ENCODE results near the gene FOXG1.

FOXG1 gene

DNA sequence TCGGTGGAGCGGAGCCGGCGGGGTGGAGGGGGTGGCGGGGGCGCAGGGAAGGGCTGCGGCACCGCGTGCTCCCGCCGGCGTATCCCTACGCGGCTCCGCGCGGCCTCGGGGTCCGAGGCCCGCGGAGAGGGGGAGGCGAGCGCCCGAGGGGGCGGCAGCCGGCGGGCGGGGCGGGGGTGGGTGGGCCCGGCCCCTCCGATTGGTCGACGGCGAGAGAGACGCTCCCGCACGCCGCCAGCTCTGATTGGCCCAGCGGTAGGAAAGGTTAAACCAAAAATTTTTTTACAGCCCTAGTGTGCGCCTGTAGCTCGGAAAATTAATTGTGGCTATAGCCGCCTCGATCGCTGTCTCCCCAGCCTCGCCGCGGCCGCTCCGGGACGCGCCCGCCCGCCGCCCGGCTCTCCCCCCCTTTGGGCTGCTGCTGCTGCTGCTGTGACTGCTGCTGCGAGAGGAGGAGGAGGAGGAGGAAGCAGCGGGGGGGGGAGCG lies at the start of gene FOXG1:
TSS of gene FOXG1 (plus strand) at position 319 of the 487 bp plus-strand sequence. CDS start 493 bp downstream, outside the sequence.
- DNase-seq (ENCODE audit: low spot score), result peak; percentile 89

- no peak for DNase-seq (ENCODE audit: low spot score)
Observed at GRCh38 chr14:28719130-28719529, 47.5 kb upstream of the FOXG1 start.

DNA sequence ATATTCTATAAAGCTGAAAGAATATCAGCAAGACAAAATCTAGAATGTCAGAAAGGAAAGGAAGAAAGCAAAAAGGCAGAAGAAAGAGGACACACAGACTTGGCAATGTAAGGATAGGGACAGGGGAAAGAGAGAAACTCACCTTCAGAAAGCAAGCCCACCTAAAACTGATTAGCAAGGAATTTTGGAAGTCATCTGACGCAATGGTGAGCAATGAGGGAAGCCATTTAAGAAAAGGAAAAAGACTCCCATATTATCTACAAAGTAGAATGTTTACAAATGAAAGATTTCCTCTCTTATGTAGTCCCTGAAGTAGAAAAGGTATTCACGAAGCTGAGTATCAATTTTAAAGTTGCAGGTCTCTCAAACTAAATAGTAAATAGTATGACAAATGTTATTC lies 35.2 kb upstream of the FOXG1 start:
- DNase-seq (ENCODE audit: low spot score), result no peak

DNA sequence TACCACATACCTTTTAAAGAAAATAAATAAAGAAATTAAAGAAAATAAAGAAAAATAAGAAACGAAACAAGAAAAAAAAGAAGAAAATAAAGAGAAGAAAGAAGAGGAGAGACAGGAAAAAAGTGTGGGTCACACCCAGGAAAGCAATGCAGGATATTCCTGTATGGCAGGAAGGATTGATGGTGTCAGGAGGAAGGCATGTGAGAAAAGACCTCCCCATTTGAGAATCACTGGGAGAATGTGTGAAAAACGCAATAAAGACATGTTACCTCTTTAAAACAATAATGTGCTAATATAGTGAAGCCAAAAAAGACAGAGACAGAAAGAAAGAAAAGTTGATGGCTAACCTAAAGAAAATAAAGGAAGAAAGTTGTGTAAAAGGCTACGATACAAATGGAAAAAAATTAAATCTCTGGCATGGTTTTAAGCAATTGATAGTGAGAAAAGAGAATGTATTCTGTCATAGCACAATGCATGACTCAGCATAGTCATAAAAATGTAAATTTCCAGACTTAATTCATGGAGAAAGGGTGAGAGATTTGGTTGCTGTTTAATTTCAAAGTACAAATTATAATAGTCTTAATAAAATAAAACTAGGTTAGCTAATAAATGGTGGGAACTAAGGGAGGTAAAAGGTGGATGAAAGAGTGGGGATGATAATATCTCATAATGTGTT lies 24.3 kb upstream of the FOXG1 start:
- DNase-seq (ENCODE audit: low spot score), result no peak

GRCh38 chr14:28744126-28744525 lies 22.5 kb upstream of the FOXG1 start:
- DNase-seq (ENCODE audit: low spot score), result no peak

- DNase-seq (ENCODE audit: low spot score), result no peak
Observed at GRCh38 chr14:28745176-28745575, 21.4 kb upstream of the FOXG1 start.

- DNase-seq (ENCODE audit: low spot score), result no peak
Observed at GRCh38 chr14:28746247-28746646, 20.3 kb upstream of the FOXG1 start.

DNA sequence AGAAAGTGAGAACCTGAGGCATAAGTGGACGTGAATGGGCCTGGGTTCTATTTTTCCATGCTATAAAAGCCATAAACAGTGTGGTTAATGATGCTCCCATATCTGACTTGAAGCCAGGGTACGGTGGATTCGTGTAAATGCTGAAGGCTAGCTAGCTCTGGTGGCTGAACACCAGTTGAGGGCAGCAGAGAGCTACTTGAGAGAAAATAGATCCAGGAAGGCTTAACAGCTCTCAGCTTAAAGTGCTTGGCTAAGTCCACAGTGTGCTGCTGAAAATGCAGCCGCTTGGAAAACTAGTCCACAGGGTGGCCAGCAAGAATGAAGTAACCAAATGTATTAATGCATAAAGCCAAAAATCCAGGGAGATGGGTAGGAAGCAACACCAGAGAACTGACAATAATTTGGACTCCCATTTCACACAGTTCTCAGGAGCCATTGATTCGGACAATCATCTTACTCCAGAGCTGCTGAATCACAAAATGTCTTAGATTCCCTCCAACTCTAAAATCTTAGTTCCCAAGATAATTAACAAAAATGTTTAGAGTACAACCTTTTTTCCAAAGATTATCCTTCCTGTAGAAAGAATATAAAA lies 15.0 kb upstream of the FOXG1 start:
- peak; percentile 73 for DNase-seq (ENCODE audit: low spot score)

GRCh38 chr14:28754209-28754985 lies 12.2 kb upstream of the FOXG1 start:
- peak; percentile 50 for DNase-seq (ENCODE audit: low spot score)

DNA sequence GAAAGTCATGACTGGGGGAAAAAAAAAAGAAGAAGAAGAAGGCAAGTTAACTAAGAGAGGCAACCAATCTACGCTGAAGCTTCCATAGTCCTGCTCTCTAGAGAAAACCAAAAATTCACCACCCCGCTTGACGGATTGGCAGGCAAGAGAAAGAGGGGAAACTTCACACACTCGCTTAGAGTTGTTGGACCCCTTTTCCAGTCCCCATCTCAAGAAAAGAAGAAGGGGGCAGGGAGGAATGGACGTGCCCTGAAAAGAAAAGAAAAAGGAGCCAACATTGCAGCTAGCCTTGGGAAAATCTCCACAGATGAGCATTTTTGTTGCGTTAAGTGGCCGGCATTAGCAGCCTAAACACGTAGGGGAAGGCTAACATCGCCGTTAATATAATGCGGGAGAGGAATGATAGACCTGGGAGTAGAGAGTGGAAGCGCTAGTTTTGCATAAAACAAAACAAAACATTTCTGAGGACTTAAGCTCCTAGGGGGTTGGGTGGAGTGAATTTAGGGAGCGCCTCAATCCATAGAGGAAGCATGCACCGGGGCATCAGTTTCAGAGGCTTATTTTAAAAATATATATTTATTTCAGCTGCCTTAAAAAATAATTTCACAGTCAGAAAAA lies 11.3 kb upstream of the FOXG1 start:
- DNase-seq (ENCODE audit: low spot score), result no peak

GRCh38 chr14:28755884-28756268 lies 10.7 kb upstream of the FOXG1 start:
- DNase-seq (ENCODE audit: low spot score), result no peak

GRCh38 chr14:28756269-28756883 lies 10.2 kb upstream of the FOXG1 start:
- DNase-seq (ENCODE audit: low spot score), result no peak

DNA sequence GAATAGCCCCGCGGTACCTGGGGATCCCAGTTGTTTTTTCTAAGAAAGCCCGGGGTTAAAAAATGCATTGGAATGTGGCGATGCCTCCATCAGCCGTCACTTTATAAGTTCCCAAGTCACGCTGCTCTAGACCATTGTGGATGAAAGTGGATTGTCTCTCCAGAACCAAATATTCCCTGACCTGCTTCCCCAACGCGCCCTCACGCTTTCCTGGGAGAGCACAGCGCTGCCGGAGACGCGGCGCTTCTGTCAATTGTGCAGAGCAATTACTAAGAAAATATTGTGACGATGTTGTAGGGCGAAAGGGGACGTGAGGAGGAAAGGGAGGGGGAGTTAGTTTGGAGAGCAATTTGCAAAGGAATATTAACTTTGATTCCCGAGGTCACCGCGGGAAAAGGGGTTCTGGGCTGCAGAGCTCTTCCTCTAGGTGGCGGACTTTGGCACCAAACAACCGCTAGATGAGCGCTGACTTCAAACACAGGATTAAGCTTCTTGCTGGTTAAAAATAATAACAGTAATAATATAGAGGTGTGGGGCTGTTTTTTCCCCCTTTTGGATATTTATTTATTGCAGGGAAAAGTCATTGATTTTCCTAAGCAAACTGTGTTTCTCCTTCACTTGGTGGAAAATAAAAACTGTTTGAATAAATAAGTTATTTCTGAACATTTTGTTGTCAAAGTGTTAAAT lies 9.6 kb upstream of the FOXG1 start:
- DNase-seq (ENCODE audit: low spot score), result peak; percentile 62

DNA sequence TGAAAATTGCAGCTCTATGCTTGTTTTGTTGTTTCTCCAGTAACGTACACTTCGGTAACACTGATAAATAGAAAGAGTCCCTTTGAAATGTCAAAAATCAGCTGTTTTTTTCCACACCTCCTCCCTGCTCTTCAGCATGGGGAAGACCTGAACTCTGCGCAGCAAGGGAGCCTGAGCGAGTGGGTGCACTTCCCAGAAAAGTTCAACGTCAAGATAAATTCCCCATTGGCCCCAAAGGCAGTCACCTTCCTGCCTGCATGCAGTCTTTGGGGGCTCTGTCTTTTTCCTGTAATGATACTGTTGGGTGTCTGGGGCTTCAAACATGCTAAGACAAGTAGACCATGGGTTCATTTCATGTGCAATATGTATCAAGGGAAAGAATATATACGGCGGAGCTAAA lies 8.8 kb upstream of the FOXG1 start:
- no peak for DNase-seq (ENCODE audit: low spot score)

GRCh38 chr14:28758253-28758884 lies 8.2 kb upstream of the FOXG1 start:
- no peak for DNase-seq (ENCODE audit: low spot score)

- no peak for DNase-seq (ENCODE audit: low spot score)
Observed at GRCh38 chr14:28758885-28759652, 7.5 kb upstream of the FOXG1 start.

DNA sequence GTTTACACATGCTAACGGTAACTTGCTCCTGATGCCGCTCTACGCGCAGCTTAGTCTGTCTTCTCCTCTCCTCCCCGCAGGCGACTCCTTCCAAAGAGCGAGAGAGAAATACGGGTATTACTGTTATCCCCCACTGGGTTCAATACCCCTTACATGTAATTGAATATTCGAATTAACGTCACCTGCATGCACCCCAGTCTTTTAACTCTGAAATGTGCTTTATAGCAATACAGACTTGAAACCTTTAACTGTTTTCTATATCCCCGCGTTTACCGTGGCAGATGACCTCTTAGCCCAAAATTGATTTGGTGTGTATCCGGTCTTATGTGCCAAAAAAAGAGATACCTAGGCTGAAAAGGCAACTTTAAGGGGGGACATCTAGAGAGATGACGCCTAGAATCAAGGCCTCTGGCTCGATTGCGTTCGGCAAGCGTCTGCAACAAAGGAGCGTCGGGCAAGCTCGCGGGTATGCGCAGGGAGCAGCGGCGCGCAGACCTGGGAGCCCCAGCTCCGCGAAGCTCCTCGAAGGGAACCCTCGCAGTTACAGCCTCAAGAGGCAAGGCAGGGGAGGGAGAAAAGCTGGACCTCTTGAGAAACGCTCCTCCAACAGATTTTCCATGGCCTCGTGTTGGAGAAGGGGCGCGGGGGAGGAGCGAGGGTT lies 6.8 kb upstream of the FOXG1 start:
- DNase-seq (ENCODE audit: low spot score), result no peak

GRCh38 chr14:28760431-28760996 lies 6.1 kb upstream of the FOXG1 start:
- no peak for DNase-seq (ENCODE audit: low spot score)
